HG03103 (cell line): ENCODE results near the gene SLC17A8.
A peak's percentile ranks its signal among the peaks of the same experiment; 100 is the strongest.

ENCODE experiments used
- ATAC-seq: cut with Tn5 transposase; IDR thresholded peaks from one replicate; pipeline ENCODE4 v1.9.1; 2021; ENCODE audit warnings: low read depth; ENCODE audit not compliant: unreplicated experiment

The SLC17A8 gene

DNA sequence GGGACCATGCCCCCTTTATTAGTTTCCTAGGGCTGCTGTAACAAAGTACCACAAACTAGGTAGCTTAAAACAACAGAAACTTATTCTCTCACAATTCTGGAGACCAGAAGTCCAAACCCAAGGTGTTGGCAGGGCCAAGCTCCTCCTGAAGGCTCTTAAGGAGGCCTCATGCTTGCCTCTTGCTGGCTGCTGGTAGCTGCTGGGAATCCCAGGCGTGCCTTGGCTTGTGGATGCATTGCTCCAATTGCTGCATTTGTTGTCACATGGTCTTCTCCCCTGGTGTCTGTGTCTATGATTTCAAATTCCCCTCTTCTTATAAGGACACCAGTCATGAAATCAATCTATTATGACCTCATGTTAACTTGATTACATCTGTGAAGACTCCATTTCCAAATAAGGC is 11.2 kb downstream of the SLC17A8 start:
- ATAC-seq = no peak

DNA sequence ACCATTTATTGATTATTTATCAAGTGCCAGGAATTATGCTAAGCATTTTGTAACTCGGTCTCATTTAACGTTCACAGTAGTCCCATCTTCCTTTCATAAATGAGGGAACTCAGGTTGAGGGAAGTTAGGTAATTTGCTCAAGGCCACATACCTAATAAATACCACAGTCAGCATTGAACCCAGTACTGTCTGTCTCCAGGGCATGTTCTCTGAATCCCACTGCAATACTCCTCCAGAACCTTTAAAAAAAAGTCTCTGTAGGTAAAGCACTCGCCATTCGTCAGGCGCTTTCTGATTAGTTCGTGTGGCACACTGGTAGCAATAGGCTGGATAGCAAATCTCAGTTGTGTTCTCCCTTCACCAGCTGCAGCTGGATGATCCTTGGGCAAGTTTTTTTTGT is 14.3 kb downstream of the SLC17A8 start:
- ATAC-seq = no peak

DNA sequence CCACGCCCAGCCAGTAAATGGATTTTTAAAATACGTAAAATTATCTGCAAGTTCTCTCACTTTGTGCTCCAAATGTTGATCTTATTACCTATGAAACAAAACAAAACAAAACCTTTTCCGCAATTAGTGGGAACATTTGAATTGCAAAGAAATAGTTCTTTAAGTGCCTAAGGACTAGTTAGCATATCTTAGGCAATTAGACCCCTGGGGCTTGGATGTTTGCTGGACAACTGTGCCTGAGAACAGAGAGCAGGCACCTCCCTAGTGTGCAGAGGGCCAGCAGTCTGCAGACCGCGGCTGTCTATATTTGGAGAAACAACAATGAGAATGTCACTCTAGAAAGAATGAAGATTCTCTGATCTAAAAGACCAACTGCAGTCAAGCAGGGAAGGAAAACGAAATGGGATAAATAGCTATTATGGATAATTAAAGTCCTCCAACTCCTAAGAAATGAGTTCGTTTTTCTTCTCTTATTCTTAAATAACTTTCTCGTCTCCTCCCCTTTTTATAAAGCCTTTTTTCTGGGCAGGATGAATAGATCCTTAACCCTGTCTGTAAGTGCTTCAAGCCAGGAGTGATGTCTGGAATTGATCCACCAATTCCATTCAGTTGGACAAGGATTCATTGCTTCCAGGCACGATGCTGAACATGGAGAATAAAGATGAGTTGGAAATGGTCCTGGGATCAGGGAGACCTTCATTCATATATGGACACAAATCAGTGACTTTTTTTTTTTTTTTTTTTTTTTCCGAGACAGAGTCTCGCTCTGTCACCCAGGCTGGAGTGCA is 16.2 kb downstream of the SLC17A8 start:
- no peak for ATAC-seq

DNA sequence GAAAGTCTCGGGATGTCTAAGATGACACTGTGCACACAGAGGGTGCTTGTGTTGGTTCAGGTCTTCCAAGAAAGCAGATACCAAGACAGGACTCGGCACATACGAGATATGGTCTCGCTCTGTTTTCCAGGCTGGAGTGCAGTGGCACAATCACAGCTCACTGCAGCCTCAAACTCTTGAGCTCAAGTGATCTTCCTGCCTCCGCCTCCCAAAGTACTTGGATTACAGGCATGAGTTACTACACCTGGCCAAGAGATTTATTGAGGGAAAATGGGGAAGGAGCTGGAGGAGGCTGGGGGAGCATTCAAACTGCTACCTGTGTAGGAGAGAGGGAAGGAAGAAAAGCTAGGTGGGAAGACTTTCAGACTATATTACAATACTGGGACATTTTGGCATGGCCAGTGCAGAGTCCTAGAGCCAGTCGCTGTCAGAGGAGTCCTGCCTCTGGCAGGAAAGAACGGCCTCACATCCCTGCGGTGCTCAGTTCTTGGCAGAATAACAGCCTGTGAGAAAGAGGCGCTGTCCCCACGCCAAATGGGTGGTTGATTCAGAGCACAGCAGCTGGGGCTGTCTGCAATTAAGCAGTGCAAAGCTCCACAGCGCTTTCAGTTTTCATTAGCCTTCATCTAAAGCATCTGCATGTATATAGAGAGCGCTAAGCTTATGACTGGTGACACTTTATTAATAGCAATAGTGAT is 18.3 kb downstream of the SLC17A8 start:
- no peak for ATAC-seq

DNA sequence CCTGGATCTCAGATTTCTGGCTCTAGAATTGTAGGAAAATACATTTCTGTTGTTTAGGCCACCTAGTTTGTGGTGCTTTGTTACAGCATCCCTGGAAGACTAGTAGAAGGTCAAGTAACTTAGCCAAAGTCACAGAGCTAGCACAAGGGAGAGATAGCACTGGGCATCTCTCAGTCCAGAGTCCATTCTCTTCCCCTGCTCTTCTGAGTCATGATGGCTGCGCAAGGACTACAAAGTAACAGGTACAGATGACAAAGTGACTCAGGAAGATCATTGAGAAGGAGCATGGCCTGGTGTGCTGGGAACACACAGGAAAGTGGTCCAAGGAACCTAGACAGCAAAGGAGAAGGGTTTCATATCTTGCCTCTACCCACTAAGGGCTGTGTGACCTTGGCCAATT is 19.3 kb downstream of the SLC17A8 start:
- ATAC-seq = no peak

DNA sequence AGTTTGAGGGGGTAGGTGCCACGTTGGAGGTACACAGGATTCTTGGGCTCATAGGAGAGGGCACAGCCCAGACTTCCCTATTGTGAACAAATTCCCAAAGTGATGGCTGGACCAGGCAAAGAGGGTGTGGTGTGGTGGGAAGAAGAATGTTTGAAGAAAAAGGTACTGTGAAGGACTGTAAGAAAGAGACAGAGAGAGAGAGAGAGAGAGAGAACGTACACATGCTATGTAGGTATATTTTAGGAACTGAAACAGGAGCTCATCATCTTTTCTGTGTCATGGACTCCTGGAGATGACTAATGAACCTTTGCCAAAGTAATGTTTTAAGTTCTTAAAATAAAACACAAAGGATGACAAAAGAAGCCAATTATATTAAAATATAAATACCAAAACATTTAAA is 24.5 kb downstream of the SLC17A8 start:
- no peak for ATAC-seq

DNA sequence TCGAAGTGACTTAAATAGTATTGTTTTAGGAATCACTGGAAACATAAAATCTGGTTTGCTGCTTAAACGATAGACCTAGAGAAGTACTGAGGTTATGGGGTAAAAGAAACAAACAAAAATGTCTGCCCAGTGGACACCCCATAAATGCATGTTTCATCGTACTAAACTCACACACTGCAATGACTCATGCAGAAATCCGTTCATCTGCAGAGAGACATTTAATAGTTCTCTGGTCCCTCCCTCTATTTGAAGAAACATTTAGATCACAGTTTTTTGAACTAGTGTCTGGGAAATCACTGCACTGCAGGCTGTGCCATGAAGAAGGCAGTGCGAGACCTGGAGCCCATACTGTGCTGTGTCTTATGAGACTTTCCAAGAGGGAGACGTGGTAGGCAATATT is 25.5 kb downstream of the SLC17A8 start:
- ATAC-seq = no peak

DNA sequence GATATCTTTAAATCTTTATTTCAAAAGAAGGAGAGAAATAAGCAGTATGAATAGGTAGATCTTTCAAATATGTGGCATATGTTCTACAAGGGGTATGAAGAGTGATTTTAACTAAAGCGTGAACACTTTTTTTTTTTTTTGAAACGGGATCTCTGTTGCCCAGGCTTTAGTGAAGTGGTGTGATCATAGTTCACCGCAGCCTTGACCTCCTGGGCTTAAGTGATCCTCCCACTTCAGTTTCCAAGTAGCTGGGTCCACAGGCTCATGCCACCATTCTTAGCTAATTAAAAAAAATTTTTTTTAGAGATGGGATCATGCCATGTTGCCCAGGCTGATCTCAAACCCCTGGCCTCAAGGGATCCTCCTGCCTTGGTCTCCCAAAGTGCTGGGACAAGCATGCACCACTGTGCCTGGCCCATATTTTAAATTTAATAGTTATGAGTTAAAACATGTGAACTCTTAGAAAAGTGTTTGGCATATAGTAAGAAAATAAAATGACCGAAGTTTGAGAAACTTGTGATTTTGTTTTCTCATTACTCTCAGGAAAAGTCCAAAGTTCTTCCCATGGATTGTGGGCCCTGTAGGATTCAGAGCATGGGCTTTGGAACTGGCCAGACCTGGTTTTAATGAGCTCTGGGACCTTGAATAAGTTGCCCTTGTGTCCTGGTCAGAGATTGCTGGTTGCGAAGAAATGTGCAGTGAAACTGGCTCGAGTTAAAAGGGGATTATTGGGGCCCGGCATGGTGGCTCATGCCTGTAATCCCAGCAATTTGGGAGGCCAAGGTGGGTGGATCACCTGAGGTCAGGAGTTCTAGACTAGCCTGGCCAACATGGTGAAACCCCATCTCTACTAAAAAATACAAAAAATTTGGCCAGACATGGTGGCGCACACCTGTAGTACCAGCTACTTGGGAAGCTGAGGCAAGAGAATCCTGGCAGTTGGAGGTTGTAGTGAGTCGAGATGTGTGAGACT is 27.0 kb downstream of the SLC17A8 start:
- ATAC-seq = no peak

DNA sequence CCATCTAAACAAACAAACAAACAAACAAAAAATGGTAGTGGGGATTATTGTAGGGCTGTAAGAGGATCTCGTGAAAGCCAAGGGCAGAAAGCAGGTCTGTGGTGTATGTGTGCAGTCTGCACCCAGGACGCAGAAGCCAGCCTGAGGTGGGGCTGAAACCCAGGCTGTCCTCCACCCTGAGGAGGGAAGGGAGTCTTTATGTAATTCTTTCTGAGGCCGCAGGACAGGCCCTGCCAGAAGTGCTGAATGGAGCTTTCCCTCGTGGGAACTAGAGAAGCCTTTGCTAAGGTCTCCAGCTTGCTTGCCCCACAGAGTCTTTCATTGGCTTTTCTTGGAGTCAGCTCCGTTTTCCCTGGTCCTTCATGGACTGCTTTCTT is 27.7 kb downstream of the SLC17A8 start:
- ATAC-seq = no peak

DNA sequence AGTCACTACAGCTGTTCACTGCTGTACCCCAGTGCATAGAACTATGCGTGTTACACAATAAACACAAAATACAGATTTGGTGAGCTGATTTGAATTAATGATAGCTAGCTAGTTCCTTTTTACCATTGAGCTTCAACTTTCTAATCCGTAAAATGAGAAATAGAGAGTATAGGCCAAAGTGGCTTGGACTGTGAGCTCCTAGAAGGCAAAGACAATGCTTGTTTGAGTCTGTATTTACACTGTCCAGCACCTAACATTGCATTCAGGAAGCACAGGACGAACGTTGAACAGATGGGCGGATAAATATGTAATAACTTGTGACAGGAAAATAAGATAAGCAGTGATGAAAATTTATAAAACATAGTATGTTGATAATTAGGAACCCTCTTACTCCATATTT is 31.5 kb downstream of the SLC17A8 start:
- ATAC-seq = no peak

DNA sequence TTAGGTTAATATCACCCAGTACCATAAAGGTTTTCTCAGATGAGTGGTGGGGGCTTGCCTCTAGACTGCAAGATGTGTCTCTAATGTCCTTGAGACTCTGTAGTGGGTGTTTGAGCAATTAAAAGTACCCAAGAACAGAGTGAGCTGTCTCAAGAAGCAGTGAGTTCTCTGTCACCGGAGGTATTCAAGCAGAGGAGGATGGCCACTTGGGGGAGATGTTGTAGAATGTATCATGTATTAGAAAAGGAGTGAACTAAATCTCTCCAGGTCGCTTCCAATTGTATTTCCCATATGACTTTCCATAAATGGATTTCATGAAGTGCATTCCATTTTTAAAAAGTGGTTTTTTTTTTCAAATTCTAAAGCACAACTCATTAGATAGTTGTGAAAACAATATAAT is 35.0 kb downstream of the SLC17A8 start:
- ATAC-seq = no peak

DNA sequence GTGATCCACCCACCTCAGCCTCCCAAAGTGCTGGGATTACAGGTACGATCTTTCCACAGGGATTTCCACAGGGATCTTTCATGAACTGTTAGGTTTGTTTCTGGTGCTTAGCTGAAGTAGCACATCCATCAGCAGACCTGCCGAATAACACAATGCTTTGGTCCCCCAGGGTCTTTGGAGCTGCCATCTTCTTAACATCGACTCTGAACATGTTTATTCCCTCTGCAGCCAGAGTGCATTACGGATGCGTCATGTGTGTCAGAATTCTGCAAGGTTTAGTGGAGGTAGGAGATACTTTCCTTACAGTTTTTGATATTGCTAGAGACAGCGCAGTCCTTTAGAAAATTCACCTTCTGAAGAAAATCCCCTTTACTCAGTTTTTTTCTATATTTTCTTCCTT is 36.3 kb downstream of the SLC17A8 start:
- ATAC-seq = no peak

DNA sequence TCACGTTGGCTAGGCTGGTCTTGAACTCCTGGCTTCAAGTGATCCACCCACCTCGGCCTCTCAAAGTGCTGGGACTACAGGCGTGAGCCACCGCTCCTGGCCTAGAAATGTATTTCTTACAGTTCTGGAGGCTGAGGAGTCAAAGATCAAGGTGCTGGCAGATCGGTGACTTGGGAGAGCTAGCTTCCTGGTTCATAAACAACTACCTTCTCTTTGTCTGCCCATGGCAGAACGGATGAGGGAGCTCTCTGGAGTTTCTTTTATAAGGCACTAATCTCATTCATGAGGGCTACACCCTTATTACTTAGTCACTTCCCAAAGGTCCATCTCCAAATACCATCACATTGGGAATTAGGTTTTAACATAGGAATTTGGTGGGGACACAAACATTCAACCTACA is 38.9 kb downstream of the SLC17A8 start:
- ATAC-seq = no peak

DNA sequence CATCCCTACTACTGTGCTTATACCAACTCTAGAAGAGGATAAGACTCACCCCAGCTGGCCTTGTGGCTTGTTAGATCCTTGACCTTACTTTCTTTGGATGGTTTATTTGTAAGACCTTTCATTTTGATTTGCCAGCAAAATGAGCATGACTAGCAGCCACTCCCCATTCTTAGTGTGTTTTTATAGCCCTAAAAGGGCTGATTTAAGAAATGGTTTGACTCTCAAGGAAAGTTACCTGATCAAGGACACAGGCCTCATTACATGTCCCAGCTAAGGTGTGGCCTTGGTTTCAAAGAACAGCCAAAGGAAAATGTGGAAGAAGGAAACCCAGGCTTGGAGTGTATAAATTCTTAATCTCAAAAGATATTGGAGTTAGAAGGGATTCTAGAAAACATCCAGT is 41.4 kb downstream of the SLC17A8 start:
- no peak for ATAC-seq

DNA sequence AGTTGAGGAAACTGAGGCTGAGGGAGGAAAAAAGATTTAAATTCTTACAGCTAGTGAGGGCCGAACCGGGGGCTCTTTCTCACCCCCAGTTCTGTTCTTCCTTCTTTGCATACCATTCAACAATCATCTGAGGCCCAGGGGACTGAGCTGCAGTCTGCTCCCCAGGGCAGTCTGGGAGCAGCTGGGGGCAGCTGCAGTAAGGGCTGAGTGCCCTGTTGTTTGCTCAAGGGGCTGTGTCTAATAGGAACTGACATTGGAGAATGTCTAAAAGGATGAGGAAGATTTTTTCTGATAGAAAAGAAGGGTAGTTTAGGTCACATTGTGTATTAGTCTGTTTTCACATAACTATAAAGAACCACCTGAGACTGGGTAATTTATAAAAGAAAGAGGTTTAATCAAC is 42.2 kb downstream of the SLC17A8 start:
- no peak for ATAC-seq

DNA sequence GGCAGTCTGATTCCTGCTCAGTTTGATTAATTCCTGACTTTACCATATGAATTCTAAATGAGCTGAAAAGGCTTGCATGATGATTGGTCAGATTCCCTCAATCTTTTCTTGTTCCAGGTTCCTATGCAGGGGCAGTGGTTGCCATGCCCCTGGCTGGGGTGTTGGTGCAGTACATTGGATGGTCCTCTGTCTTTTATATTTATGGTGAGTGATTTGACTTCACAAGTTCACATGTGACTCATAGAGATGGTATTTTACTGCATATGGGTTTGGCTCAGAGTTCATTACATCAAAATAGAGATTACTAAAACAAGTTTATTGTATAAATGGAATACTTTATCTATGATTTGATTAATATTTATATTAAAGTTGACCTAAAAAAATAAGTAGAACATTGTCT is 44.8 kb downstream of the SLC17A8 start:
- ATAC-seq = no peak

DNA sequence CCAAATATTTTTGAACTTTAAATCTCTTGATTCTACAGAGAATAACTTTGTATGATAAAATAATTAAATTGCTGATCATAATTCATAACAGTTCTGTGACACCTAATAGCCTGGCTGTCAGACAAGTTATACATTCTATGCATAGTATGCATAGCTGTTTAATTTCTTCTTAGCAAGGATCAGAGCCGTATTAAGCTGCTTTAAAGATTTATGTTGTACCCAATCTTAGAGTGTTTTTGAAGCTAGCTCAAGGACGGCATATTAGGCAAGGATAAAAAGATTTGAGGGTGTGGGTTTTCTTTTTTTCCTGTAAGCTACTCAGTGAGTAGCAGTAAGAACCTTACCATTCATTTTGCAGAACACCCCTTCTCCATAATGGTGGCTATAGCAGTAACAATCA is 45.9 kb downstream of the SLC17A8 start:
- ATAC-seq = no peak

DNA sequence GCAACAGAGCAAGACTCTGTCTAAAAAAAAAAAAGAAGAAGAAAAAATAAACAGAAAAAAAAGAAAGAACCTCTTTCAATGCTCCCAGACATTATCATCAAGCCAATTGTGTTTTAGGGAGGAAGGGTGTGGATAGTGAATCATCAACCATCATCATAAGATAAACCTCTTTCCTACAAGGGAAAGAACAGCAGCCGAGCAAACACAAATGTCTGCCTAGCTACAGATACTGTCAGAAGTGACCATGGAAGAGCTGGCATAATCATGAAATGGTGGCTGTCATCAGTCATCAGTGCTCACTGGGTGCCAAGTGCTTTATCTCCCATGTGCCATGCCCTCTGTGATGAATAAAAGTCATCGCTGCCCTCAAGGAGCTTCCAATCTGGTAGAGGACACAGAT is 46.6 kb downstream of the SLC17A8 start:
- ATAC-seq = no peak

DNA sequence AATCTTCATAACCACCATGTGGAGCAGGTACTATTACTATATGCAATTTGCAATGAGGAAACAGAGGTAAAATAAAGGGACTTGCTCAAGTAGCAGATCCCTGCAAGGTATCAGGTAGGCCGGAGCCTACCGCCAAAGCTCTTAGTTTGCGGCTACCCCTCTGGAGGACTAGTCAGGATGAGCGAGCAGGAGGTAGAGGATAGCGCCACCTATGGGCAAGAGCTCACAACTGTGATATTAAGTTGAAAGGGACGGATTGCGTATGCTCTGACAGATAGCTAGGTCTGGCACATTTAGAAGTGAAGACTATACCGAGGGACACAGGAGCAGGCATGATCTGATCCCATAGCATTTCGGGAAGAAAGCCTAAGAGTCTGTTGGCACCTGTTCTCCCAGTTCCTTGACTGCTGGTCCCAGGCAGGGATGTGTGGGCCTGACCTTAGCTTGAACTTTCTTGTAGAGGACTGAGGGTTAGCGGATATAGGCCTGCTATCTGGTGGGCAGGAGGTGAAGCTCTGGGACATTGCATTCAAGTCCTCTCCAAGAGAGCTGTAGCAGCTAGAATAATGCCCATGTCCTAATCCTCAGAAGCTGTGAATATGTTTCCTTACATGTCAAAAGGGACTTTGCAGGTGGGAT is 48.0 kb downstream of the SLC17A8 start:
- ATAC-seq = peak; percentile 81

DNA sequence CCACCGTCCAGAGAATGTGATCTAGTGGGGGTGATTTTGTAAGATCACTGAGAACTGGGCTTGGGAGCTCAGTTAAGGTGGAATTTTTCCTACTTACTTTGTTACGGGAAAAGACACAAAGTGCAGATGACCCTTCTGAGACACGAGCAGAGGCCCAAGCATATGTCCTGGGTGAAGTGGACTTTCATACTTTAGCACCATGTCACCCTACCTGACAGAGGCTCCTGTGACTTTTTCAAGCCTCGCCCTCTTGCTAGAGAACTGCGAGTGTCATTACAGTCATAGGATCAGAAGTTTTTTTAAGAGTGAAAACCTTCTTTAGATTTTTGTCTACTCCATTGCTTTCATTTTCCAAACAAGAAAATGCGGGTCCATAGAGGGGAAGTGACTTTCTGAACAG is 56.1 kb downstream of the SLC17A8 start:
- ATAC-seq = no peak

DNA sequence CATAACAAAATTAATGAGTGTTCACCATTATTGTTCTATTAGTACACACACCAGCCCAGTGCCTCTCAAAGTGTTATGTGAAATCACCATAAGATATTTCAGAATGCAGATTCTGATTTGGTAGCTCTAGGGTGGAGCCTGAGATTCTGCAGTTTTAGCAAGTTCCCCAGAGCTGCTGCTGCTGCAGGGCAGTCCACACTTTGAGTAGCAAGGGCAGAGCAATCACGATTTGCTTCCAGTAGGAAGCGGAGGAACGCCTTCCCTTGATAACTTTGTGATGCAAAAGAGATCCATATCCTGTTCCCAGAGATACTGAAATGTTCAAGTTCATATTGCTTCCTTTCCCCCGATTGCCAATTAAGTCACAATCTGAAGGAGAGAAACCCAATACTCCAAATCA is 57.9 kb downstream of the SLC17A8 start:
- no peak for ATAC-seq
